NCI-H146 treated with DMSO at 0.1 percent for 48 hours (cell line): Measurements from ENCODE around the gene CDON.
A peak's percentile ranks its signal among the peaks of the same experiment; 100 is the strongest.

Experiments used
- DNase-seq: peaks from one replicate; lab custom pipeline; 2025; ENCODE audit not compliant: unreplicated experiment; lab: John Stamatoyannopoulos, UW

CDON gene

DNA sequence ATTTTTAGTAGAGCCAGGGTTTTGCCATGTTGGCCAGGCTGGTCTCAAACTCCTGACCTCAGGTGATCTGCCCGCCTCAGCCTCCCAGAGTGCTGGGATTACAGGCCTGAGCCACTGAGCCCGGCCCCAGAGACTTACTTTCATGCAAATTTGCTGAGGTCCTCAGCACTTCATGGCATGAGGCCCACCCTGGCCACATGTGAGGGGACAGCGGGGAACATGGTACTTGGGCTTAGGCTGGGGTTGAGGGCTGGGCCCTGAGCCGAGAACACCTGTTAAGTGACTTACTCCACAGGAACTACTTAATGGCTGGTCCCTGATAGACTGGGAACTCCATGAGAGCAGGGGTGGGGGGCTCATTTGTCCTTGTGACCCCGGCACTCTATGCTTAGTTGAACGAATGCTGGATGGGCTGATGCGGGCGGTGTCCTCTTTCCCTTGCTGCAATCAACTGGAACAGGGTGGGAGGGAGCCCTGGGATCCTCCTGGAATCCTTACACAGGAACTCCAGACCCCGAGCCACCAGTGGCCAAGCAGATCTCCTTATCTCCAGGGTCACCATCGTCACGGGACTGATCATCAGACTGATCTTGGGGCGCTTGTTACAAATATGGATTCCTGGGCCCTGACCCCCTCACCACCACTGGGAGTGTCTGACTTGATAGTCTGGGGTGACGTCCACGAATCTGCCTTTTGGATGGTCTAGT, 115.8 kb downstream of the CDON start:
- DNase-seq = no peak

DNA sequence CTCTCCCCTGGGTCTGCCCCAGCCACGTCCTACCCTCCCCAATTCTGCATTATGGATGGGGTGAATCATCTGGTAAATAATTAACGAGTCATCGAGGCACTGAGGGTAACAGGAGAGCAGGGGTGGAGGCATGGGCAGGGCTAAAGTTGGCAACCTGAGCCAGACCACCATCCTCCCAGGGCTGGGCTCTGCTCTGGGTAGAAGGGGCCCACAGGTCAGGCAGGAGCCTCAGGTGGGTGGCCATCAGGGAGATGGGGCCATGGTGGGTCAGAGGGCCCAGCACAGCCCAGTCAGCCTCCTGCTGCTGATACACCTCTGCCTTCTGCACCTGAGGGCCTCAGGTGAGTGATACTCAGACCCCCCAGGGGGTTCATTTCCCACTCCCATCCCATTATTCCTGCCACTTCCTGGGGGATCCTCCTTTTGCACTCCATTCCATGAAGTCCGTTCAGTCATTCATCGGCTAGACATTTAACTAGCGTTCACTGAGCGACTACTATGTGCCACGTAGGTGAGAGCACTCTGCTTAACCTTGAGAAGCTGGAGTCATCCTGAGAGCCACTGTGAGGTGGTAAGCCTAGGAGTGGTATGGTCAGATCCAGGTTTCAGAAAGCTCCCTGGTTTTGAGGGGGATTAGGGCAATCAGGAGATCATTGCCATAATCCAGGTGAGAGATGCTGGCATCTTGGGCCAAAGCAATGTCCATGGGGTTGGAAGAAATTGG, 116.7 kb downstream of the CDON start, which contains the start of gene VSIG10L2:
TSS of gene VSIG10L2 (plus strand) at position 248 of the 724 bp plus-strand sequence. CDS start at position 260, 12 bp downstream.
- no peak for DNase-seq

DNA sequence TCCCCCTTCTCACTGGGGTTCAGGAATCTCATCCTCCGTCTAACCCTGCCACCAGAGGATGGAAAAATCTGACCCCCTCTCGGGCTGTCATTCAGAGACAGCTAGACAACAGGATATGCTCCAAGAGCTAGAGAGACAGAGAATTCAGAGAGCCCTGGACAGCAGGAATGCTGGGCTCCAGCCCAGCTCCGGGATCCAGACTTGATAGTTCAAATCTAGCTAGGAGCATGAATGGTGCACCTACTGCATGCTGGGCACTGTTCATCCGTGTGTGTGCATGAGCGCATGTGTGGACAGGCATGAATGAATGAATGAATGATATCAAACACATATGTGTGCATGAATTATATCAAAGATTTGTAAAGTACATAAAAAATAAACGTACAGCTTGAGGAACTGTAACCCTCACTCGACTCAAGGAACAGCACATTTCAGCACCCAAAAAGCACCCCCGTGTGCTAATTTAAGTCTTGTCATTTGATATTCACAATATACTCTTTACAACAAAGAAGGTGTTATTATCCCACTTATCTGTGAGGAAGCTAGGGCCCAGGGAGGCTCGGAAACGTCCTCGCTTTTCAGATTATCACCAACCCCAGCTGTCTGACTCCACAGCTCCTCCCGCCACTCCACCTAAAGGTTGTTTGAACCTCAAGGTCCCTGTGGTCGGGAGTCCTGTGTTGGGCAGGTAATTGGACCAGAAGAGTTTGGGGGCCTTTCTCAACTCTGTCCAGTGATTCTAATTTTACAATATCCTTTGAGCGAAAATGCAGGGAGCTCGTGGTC, 117.5 kb downstream of the CDON start:
- DNase-seq = no peak

DNA sequence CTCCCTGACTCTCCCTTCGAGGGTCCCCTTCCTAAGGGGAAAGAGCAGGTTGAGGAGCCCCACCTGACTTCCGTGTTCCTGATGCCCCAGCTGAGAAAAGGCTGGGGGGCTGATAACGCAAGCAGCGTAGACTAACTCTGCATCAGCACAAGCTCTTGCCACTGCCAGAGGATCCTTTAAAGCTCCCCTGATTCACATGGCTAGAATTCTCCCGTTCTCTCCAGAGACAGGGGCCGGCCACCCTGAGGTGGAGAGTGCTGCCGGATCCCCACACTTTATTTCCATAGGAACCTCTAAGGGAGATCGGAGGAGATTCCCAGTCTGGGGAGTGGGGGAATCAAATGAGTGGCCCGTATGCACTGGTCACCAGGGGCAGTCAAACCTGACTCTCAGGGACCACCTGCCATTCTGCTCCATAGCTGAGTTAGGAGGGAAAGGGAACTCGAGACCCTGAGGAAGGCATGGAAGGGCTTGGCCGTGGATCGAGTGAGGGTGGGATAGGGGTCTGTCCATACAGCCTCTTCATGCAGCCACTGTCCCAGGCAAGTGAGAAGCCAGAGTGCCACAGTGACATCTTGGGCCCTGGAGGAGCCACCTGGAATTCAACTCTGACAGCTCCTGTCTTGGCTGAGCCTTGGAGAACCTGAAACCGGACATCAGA, 118.2 kb downstream of the CDON start:
- no peak for DNase-seq

DNA sequence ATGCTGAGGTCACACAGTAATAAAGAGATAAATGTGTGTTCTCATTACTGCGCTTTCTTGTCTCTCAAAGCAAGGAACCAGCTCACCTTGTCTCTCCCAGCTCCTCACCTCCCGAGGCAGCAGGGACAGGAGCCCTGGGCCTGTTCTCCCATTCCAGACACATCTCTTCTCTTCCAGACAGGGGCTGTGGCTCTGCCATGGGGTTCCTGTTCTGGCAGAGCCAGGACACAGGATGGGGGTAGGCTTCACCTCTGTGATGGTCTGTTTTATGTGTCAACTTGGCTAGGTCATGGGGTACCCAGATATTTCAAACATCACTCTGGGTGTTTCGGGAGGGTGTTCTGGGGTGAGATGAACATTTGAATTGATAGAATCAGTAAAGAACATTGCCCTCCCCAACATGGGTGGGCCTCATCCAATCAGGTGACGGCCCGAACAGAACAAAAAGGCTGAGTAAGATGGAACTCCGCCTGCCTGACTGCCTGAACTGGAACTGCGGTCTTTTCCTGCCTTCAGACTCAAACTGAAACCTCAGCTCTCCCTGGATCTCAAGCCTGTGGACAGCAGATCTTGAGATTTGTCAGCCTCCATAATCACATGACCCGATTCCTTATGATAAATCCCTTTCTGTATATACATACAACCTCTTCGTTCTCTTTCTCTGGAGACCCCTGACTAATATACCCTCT, 118.9 kb downstream of the CDON start:
- DNase-seq = no peak

DNA sequence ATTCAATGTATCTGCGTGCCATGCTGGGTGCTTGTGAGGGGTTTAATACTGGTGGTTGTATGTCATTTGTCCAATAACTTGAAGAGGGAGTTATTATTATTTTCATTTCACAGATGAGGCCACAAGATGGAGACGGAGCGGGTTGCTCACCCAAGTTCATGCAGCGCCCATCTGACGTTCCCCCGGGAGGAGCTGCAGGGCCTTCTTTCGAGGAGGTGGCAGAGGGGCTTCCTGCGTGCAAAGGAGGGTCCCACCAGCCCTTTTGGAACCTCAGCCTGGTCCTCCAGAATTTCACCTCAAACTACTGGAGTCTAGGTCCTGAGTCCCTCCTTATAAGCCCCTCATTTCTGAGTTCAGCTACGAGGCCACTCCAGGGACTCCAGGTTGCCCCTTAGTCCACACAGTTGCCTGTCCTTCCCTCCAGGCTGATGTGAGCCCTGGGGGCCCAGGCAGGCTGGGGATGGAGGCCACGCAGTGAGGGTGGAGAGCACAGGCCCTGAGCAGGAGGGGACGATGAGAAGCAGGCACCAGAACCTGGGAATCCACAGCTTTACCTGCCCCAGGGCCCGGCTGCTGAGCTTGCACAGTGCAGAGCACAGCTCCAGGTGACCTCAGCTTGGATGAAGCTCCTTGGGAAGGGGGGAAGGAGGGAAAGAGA, 119.8 kb downstream of the CDON start:
- DNase-seq = no peak

DNA sequence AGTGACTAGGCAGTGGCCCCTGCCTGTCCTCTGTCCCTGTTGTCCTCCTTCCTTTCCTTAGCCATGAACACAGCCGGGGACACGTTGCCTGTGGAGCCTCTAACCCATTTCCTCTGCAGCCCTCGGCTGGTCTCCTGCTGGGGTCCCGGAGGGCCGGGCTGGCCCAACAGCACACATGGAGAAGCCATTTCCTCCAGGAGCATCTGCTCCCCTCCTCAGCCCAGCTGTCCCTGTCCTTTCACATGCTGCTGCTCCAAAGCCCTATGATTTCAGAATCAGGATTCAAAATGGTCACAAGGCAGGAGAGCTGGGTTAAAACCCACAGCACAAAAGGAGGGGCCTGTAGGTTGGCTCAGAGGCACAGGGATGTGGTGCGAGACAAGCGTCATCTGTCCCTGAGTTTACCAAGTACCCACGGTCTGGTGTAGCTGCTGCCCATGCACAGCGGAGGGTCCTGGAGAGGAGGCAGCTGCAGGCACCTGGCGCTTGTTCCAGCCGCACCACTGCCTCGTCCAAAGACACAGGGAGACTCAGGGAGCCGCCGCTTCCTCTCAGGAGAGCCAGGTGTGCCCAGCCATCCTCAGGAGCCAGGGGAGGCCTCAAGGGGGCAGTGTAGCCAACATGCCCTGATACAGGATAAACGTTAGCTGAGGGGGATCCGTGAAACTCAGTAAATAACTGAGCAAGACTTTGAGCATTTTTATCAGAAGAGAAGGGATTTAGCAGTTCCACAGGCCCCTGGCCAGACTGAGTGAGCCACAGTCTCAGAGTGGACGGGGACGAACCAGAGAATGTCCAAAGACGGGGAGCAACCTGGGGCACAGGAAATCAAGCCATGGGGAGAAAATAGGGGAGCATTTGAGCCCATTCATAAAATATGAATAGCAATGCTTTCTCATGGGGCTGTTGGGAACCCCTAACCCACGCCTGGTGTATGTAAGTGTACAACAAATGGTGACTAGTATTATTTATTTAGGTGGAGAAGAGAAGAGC, 120.8 kb downstream of the CDON start:
- peak; percentile 85 for DNase-seq

DNA sequence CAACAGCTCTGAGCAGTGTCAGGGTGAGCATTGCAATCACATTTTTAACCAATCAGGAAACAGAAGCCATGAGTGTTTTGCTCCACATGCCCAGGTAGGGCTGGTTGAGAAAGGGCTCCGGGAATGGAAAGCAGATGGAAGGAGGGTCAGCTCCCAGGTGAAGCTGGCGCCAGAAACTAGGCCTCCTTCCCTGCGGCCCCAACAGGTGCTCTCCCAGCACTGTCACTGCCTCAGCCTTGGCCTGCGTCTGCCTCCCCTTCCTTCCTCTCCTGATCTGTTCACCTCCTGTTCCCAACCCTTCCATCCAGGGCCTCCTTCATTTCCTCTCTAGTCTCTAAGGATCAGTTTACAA, 121.4 kb downstream of the CDON start:
- no peak for DNase-seq

DNA sequence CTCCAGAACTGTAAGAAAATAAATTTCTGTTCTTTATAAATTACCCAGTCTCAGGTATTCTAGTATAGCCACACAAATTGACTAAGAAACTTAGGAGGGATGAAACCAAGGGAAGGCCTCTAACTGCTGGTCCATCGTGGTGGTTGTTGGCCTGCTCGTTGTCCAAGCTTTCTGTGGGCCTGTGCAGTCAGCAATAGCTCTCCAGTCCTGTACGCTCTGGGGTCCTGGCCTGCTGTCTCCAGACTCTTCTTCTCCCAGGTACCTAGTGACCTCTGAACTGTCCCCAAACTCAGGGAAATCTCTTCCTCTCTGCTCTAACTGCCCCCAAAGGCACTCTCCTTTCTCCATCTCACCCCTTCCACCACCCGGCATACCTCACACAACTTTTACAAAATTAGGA, 122.5 kb downstream of the CDON start:
- no peak for DNase-seq

DNA sequence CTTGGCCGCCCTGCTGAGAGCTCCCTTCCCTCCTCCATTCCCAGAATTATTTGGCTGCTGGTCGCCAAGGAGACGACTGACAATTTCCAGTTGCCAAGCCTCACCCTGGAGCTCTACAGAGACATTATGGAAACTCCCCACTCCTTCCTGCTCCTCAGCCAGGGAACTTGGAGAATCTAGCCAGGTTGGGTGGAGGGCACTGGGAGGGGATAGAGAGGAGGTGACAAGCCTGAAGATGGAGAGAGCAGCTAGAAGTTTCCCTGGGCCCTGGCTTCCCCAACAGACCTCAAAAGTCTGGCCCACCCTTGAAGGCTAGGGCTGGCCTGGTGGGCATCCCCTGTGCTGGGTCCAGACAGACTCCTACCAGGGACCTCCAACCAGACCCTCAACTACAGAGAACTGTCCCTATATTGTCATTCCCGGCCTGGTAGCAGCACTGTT, 123.6 kb downstream of the CDON start:
- DNase-seq = no peak

DNA sequence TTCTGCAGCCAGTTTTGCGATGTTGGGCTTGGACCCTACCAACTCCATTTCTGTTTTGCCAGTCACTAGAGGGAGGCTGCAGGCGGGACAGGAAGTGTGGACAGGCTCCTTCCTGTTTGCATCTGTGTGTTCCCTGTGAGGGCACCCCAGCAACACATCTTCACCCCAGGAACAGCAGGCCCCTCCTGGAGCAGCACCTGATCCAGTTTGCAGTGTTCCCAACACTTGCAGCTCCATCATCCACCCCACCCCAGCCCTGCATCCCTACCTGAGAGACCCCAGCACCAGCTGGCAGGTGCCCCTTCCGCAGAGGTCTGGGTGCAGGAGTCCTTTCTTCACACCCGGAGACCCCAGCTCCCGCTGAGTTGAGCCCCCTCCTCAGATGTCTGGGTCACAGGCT, 124.2 kb downstream of the CDON start:
- DNase-seq = no peak

DNA sequence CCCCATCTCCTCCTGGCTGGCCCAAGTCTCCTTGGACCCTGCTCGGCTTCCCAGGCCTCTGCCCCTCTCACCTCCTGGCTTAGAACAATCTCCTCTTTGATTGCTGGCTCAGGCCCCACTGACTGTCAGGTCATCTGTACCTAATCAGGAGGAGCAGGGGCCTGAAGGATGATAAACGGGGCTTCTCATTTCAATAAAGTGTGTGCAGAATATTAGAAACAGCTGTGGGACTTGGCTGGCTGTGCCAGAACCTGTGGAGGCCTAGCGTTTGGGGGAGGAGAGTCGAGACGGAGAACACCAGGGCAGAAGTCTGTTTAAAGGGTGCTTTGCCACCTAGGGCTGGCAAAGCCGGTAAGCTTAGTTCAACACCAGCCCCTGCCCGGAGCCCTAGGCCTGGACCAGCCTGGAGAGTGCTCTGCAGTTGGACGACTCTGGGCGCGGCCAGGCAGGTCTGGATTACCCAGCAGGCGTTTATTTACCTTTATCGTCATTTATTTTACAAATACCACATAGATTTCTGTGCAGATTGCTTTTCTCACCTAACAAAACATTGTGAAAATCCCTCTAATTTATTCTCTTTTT, 127.0 kb downstream of the CDON start:
- DNase-seq = no peak

DNA sequence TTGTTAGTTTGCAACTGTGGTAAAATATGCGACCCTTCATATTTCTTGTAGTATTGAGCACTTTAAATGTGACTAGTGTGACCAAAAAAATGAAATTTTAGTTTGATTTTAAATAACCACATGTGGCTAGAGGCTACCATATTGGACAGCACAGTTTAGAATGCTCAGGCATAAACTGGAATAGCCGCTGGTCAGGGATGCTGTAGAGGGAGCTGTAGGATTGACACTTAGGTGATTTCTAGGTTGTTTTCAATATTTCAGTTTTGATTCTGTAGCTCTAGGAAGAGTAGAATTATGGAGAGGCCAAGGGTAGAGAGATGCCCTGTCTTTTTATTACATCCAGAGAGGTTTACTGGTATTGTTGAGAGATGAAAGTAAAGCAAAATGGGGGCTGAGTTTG, 127.6 kb downstream of the CDON start:
- no peak for DNase-seq

DNA sequence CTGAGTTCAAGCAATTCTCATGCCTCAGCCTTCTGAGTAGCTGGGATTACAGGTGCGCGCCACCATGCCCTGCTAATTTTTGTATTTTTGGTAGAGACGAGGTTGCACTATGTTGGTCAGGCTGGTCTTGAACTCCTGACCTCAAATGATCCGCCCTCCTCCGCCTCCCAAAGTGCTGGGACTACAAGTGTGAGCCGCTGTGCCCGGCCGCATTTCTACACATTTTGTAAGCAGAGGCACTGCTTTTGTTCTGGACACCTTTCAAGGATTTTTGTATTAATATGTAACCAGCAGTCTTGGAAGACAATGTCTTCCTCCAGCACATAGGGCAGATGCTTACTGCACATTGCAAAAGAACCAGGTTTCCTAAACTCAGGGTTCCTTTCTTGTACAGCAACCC, 128.2 kb downstream of the CDON start:
- DNase-seq = no peak

DNA sequence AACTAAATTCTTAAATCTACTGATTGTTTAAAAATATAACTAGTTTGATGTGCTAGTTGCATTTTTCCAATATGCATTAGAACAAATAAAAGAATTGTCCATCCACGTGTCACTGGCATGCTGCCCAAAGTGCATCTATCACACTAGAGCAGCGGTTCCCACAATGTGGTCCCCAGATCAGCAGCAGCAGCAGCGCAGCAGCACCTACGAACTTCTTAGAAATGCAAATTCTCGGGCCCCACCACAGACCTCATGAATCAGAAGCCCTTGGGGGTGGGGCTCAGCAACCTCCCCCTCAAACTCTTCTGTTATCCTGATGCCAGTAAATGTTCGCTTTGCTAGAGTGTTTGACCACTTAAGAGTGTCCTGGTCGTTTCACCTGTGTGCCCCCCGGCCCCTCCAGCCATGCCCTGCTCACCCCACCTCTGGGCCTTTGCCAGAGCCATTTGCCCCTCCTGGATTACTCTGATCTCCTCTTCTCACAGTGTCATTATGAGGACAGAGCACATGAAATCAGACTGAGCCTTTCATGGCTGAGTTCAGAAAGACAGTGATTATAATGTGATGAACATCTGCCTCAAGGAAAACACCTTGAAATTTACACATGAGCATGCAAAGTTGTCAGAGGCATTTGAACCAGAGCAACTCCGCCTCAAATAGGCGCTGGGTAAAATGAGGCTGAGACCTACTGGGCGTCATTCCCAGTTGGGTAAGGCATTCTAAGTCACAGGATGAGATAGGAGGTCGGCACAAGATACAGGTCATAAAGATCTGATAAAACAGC, 129.4 kb downstream of the CDON start:
- no peak for DNase-seq

DNA sequence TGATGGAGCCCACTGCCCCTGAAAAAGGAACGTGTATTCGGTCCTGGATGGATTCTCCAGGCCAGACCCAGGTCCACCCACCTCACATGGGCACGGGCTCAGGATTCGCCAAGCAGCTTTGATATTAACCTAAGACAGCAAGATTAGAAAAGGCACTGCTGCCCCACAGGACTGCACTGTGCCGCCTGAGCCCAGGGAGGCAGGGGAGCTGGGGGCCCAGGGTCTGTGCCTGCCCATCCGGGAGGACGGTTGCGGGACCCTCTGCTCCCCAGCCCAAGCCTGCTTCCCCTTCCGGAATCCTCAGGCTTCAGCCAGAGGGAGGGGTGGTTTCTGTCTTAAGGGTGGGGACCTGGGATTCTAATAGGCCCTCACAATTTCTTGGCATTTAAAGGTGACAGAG, 130.4 kb downstream of the CDON start:
- DNase-seq = no peak

DNA sequence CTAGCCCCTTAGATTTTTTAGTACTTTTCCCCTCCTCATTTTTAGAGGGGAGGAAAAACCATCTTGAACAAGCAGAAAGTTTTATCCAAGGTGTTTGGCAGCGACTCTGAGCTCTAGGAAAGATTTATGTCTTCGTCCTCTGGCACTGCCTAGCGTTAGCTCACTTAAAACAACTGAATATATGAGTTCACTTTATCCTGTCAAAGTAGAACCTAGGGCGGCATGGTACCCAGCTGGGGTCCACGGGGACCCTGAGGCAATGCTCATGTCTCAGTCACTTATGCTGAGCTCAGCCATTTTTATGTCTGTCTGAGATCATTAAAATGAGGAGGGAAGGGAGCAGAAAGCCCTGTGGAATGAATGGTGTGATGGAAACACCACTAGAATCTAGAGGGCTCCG, 131.0 kb downstream of the CDON start:
- DNase-seq = no peak

DNA sequence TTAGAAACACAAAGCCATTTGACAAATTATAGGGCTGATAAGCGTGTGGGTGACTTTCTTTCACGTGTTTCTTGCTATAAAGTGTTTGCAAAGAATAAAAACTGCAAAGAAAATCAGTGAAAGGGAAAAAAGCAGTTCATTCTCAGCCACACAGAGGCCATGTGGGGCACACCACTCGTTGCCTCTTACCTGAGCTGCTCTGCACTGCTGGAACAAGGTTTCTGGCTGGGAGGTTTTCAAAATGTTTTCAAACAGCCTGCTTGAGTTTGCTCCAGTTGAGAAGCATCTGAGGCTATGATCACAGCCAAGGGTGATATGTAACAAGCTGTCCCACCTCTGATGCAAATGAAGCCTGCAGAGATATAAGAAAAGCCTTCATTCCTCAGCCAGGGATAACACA, 131.6 kb downstream of the CDON start:
- no peak for DNase-seq
